Large intestine (tissue), 3 donors: ENCODE results near the gene NUP214. TPM values are rescaled to one million over a fixed set of nuclear protein-coding genes. Genes with fewer than 3 reads are reported as not detected.

ENCODE experiments used
- DNase-seq, 2 donors: peaks; one replicate each; pipeline versions ENCODE4 v3.0.0 to v3.0.0-alpha.2; 2013
- H3K27ac ChIP-seq: one replicate; pipeline ENCODE4 v1.5.1; 2013; ENCODE audit warnings: low read length
- H3K27me3 ChIP-seq: 2 replicates; pipeline ENCODE4 v1.6.1; 2013; ENCODE audit warnings: low read length; ENCODE audit not compliant: control insufficient read depth, insufficient read depth
- H3K36me3 ChIP-seq: 2 replicates; pipeline ENCODE4 v1.6.1; 2013; ENCODE audit warnings: low read length; ENCODE audit not compliant: control insufficient read depth, insufficient read depth
- H3K4me1 ChIP-seq: one replicate; pipeline ENCODE4 v1.6.1; 2013; ENCODE audit warnings: low read length; ENCODE audit not compliant: control insufficient read depth, insufficient read depth
- H3K4me3 ChIP-seq: one replicate; pipeline ENCODE4 v1.5.1; 2013; ENCODE audit warnings: low read length
- H3K9me3 ChIP-seq: one replicate; pipeline ENCODE4 v1.6.1; 2013; ENCODE audit warnings: mild to moderate bottlenecking, low read depth, low read length, moderate library complexity; ENCODE audit not compliant: control insufficient read depth
- WGBS: methylation state at CpG from one replicate; pipeline ENCODE4 v1.1.5; 2013; ENCODE audit warnings: low lambda C conversion rate; ENCODE audit not compliant: insufficient coverage; 5-methylcytosine and 5-hydroxymethylcytosine counted together
- polyA plus RNA-seq: library from polyadenylated mRNA; unstranded; fragments of 120-200 nt; gene quantifications from one replicate; pipeline ENCODE4 v1.2.1, GENCODE V29; 2013

NUP214 gene
- polyA plus RNA-seq, 1 donor, result 29.1 TPM

- H3K4me1 ChIP-seq, result peaks cover 9% of the 10 kb centered on the region
- no peaks in the 10 kb centered on the region for H3K9me3 ChIP-seq
- H3K27me3 ChIP-seq, result no peaks in the 10 kb centered on the region
- DNase-seq, result no peak
- 92% methylated on average over 2 of the region's 11 CpGs for WGBS
- H3K4me3 ChIP-seq, result no peak overlapping the region
- H3K36me3 ChIP-seq, result peaks cover 71% of the 10 kb centered on the region
- no peak overlapping the region for H3K27ac ChIP-seq
Observed at GRCh38 chr9:131233556-131233955, 108.2 kb downstream of the NUP214 start.

GRCh38 chr9:131233995-131234394 lies 108.6 kb downstream of the NUP214 start:
- DNase-seq, result no peak
- Histone ChIP-seq H3K27ac (no peak overlapping the region), H3K4me3 (no peak overlapping the region), H3K36me3 (peaks cover 67% of the 10 kb centered on the region), H3K4me1 (peaks cover 14% of the 10 kb centered on the region), H3K27me3 (peaks cover 1% of the 10 kb centered on the region), H3K9me3 (no peaks in the 10 kb centered on the region)
- no CpG with 5 or more reads among the region's 9 CpGs for WGBS

DNA sequence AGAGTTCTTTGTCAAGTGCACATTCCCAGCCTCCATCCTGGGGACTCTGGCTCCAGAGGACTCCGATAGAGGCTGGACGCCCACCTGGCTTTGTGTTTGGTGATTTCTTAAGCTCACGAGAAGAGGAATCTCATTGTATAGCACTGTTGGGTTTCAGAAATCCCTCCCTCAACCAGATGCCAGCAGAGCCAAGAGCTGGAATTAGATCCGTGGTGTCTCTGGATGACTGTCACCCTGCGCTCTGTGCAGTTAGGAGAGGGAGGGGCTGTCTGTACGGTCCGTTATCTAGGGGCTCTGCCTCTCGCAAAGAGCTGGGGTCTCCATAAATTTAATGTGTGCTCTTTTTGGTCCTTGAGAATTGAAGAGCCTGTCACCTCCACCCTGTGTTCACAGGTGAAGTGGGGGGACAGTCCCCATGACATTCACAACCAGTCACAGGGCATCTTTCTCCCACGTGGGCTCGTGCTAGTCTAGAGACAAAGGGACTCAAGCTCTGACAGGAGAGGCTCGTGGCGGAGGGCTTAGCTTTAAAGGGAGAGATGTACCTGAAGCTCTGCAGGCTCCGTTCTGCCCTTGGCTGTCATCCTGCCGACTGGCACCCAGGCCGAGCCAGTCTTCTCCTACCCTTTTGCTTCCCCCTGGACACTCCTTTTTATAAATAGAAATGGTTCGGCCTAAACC lies 109.6 kb downstream of the NUP214 start:
- peaks cover 7% of the 10 kb centered on the region for H3K27me3 ChIP-seq
- WGBS, result no CpG with 5 or more reads among the region's 16 CpGs
- DNase-seq, result no peak

GRCh38 chr9:131235480-131235851 lies 110.1 kb downstream of the NUP214 start:
- H3K4me3 ChIP-seq, result no peak overlapping the region
- H3K36me3 ChIP-seq, result peaks cover 54% of the 10 kb centered on the region
- no peak overlapping the region for H3K27ac ChIP-seq
- peaks cover 14% of the 10 kb centered on the region for H3K4me1 ChIP-seq
- peaks cover 7% of the 10 kb centered on the region for H3K27me3 ChIP-seq
- DNase-seq, result no peak
- no CpG with 5 or more reads among the region's 9 CpGs for WGBS
- H3K9me3 ChIP-seq, result no peaks in the 10 kb centered on the region

More for the DNA sequence above, 109.6 kb downstream of the NUP214 start:
- H3K4me3 ChIP-seq, result no peak overlapping the region
- no peaks in the 10 kb centered on the region for H3K9me3 ChIP-seq
- H3K27ac ChIP-seq, result no peak overlapping the region
- H3K4me1 ChIP-seq, result peaks cover 14% of the 10 kb centered on the region
- peaks cover 58% of the 10 kb centered on the region for H3K36me3 ChIP-seq

- no CpG with 5 or more reads among the region's 8 CpGs for WGBS
- no peaks in the 10 kb centered on the region for H3K9me3 ChIP-seq
- peaks cover 48% of the 10 kb centered on the region for H3K36me3 ChIP-seq
- no peak for DNase-seq
- H3K4me1 ChIP-seq, result peaks cover 17% of the 10 kb centered on the region
- H3K4me3 ChIP-seq, result no peak overlapping the region
- no peak overlapping the region for H3K27ac ChIP-seq
- peaks cover 7% of the 10 kb centered on the region for H3K27me3 ChIP-seq
Observed at GRCh38 chr9:131236161-131236560, 110.8 kb downstream of the NUP214 start.

DNA sequence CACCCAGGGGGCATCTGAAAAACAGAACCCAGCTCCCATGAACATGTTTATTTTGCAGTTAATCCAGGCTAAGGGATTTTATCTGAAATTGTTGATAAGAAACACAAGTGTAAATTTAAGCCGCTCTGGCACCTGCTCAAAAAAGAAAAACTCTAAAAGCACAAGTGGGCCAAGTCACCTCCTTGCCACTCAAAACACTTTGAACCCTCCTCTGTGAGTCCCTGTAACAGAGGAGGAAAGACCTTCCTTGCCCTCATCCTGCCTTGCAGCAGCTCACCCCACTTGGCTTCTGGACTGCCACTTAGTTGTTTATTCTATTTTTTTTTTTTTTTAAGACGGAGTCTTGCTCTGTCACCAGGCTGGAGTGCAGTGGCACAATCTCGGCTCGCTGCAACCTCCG lies 111.4 kb downstream of the NUP214 start:
- Histone ChIP-seq H3K27me3 (peaks cover 7% of the 10 kb centered on the region), H3K9me3 (no peaks in the 10 kb centered on the region), H3K36me3 (peaks cover 42% of the 10 kb centered on the region), H3K4me1 (peaks cover 17% of the 10 kb centered on the region), H3K4me3 (no peak overlapping the region), H3K27ac (no peak overlapping the region)
- DNase-seq, result no peak
- WGBS, result 71% methylated on average over 1 of the region's 5 CpGs

DNA sequence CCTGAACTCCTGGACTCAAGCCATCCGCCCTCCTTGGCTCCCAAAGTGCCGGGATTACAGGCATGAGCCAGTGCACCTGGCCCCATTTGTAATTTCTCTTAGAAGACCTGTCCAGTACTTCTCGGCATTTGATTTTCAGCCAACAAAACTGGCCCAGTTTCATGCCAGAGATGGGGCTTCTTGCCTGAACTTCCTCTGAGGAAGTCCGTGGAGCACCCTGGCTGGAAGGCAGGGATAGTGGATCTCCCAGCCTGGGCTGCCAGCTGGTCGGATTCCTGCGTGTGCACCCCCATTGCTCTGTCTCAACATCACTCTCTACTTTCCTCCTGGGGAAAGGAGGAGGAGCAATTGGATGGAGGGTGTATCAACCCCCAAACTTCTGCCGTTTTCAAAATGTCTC lies 111.9 kb downstream of the NUP214 start:
- peaks cover 37% of the 10 kb centered on the region for H3K36me3 ChIP-seq
- WGBS, result 83% methylated on average over 1 of the region's 7 CpGs
- H3K27ac ChIP-seq, result no peak overlapping the region
- H3K4me1 ChIP-seq, result peaks cover 17% of the 10 kb centered on the region
- H3K9me3 ChIP-seq, result no peaks in the 10 kb centered on the region
- peaks cover 7% of the 10 kb centered on the region for H3K27me3 ChIP-seq
- no peak for DNase-seq
- no peak overlapping the region for H3K4me3 ChIP-seq

DNA sequence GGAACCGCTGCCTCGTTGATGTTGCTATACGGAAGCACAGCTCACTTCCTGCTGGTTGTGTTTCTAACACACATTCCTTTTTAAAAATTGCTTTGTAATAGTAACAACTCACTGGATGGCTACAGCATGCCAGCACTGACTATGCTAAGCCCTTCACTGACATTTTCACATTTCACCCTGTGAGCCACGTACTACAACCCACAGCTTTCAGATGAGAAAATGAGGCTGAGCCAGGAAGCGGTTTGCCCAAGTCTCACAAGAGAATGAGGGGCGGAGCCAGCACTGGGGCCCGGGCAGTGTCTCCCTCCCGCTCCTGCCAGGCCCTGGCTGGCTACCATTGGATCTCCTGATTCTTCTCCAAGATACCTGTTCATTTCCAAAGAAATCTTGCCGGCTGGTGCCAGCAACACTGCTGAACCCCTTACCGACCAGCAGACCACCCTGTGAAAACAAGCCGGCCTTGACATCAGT lies 112.6 kb downstream of the NUP214 start:
- Histone ChIP-seq H3K9me3 (no peaks in the 10 kb centered on the region), H3K36me3 (peaks cover 32% of the 10 kb centered on the region), H3K4me1 (peaks cover 17% of the 10 kb centered on the region), H3K27me3 (peaks cover 7% of the 10 kb centered on the region), H3K27ac (no peak overlapping the region), H3K4me3 (no peak overlapping the region)
- WGBS, result no CpG with 5 or more reads among the region's 11 CpGs
- DNase-seq, result peak; percentile 36 to 53

DNA sequence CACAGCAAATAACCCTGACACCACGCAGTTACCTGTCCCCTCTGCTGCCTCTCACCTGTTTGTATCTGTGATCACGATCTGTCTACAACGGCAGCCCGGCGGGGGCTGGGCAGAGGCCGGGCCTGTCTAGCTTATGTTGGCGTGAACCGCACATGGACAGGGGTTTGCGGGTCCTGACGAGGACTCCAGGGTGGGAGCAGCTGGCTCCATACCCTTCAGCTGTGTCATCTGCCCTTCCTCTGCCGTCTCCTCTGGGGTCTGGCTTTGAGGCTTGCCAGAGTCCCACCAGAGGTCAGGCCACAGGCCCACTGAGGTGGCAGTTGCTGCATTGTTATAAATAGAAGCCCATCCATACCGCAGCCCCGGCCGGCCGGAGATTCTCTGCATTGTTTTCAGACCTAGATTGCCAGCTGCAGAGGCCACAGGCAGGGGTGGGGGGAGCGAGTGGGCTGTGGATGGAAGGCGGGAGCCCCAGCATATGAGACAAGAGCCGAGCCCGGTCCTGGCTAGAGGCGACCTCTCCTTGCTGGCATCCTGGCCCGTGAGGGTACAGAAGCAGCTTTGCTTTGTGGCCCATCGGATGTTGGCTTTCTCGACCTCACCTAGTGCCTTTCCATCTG lies 113.1 kb downstream of the NUP214 start:
- 0% methylated on average over 1 of the region's 23 CpGs for WGBS
- H3K27me3 ChIP-seq, result peaks cover 7% of the 10 kb centered on the region
- no peaks in the 10 kb centered on the region for H3K9me3 ChIP-seq
- DNase-seq, result peak in 1 of 2 donors; percentile 22
- peaks cover 28% of the 10 kb centered on the region for H3K36me3 ChIP-seq
- H3K4me1 ChIP-seq, result peaks cover 17% of the 10 kb centered on the region
- H3K4me3 ChIP-seq, result no peak overlapping the region
- no peak overlapping the region for H3K27ac ChIP-seq

GRCh38 chr9:131239161-131239975 lies 114.0 kb downstream of the NUP214 start:
- H3K4me3 ChIP-seq, result no peak overlapping the region
- peaks cover 19% of the 10 kb centered on the region for H3K36me3 ChIP-seq
- no peaks in the 10 kb centered on the region for H3K9me3 ChIP-seq
- H3K27ac ChIP-seq, result no peak overlapping the region
- WGBS, result 80% methylated on average over 3 of the region's 23 CpGs
- peaks cover 17% of the 10 kb centered on the region for H3K4me1 ChIP-seq
- peaks cover 7% of the 10 kb centered on the region for H3K27me3 ChIP-seq
- DNase-seq, result no peak
